ENCODE results near the gene ZNFX1. TPM values are rescaled to one million over a fixed set of nuclear protein-coding genes. Genes with fewer than 3 reads are reported as not detected.

ZNFX1 gene
- polyA plus RNA-seq (2013), result 6.3 TPM in 2 replicates

GRCh38 chr20:49278036-49278817 lies at the start of gene ZNFX1:
Gene ZNFX1 (minus strand): TSS chr20:49278057. CDS start chr20:49275839, 2,218 bp downstream.
- peak within 1 kb of the TSS; percentile 83 for H4K12ac ChIP-seq (ENCODE audit: low read depth, low read length)
- no CpG with 5 or more reads among the region's 80 CpGs for WGBS (ENCODE audit: extremely low coverage, insufficient coverage, insufficient read length)

GRCh38 chr20:49326026-49326425 lies 48.2 kb upstream of the ZNFX1 start:
- no peak overlapping the region for H2BK120ac ChIP-seq (ENCODE audit: insufficient read depth, low read length, poor library complexity)
- H3K79me1 ChIP-seq (ENCODE audit: low read length), result no peaks in the 10 kb centered on the region
- H3K4me3 ChIP-seq (ENCODE audit: low read depth, low read length), result no peak overlapping the region
- no peak overlapping the region for H2BK5ac ChIP-seq (ENCODE audit: low read depth, low read length, poor library complexity)
- DNase-seq, result no peak
- no peaks in the 10 kb centered on the region for H3K9me3 ChIP-seq (ENCODE audit: insufficient read depth, low read depth, low read length)
- no peak overlapping the region for H3K23ac ChIP-seq (ENCODE audit: low read length)
- H3K79me2 ChIP-seq (ENCODE audit: control insufficient read depth, insufficient read depth, low read length, poor library complexity), result no peaks in the 10 kb centered on the region
- no peak overlapping the region for H4K8ac ChIP-seq (ENCODE audit: low read depth, low read length)
- no peak overlapping the region for H2BK12ac ChIP-seq (ENCODE audit: low read length)
- H3K4me2 ChIP-seq (ENCODE audit: low read length), result no peak overlapping the region
- no peak overlapping the region for H3K4ac ChIP-seq (ENCODE audit: low read depth, low read length)
- H3K27me3 ChIP-seq (ENCODE audit: insufficient read depth, low read length), result no peaks in the 10 kb centered on the region
- no peak overlapping the region for H2AK5ac ChIP-seq (ENCODE audit: low read length)
- H3K14ac ChIP-seq (ENCODE audit: low read length), result no peak overlapping the region
- no peak overlapping the region for H4K12ac ChIP-seq (ENCODE audit: low read depth, low read length)
- no peak overlapping the region for H3K9ac ChIP-seq (ENCODE audit: low read length)
- no peaks in the 10 kb centered on the region for H3K36me3 ChIP-seq (ENCODE audit: control insufficient read depth in 1 of 2, insufficient read depth in 2 of 2, low read length in 2 of 2)
- H3K18ac ChIP-seq (ENCODE audit: low read length), result no peak overlapping the region
- no CpG with 5 or more reads among the region's 10 CpGs for WGBS (ENCODE audit: extremely low coverage, insufficient coverage, insufficient read length)
- no peaks in the 10 kb centered on the region for H3K4me1 ChIP-seq (ENCODE audit: control insufficient read depth in 1 of 2, insufficient read depth in 2 of 2, low read length in 2 of 2)
- H2AFZ ChIP-seq (ENCODE audit: insufficient read depth, low read length, poor library complexity), result no peak overlapping the region
- H4K91ac ChIP-seq (ENCODE audit: low read depth, low read length), result no peak overlapping the region
- no peak overlapping the region for H3K27ac ChIP-seq (ENCODE audit: low read depth, low read length)

More at GRCh38 chr20:49278036-49278817, at the start of gene ZNFX1:
- Histone ChIP-seq H2AFZ (ENCODE audit: insufficient read depth, low read length, poor library complexity) (peak within 1 kb of the TSS; percentile 51), H3K79me1 (ENCODE audit: low read length) (peaks cover 15% of the 10 kb centered on the region), H3K9me3 (ENCODE audit: insufficient read depth, low read depth, low read length) (peaks cover 9% of the 10 kb centered on the region), H3K79me2 (ENCODE audit: control insufficient read depth, insufficient read depth, low read length, poor library complexity) (peaks cover 30% of the 10 kb centered on the region), H3K27me3 (ENCODE audit: insufficient read depth, low read length) (no peaks in the 10 kb centered on the region), H4K91ac (ENCODE audit: low read depth, low read length) (peak within 1 kb of the TSS; percentile 90), H3K4me2 (ENCODE audit: low read length) (peak within 1 kb of the TSS; percentile 72), H2BK12ac (ENCODE audit: low read length) (peak within 1 kb of the TSS; percentile 38), H3K18ac (ENCODE audit: low read length) (peak within 1 kb of the TSS; percentile 77), H2AK5ac (ENCODE audit: low read length) (peak within 1 kb of the TSS; percentile 92), H3K14ac (ENCODE audit: low read length) (peak within 1 kb of the TSS; percentile 88), H3K9ac (ENCODE audit: low read length) (peak within 1 kb of the TSS; percentile 100), H3K36me3 (ENCODE audit: control insufficient read depth in 1 of 2, insufficient read depth in 2 of 2, low read length in 2 of 2) (peaks cover 23 to 38% of the 10 kb centered on the region in 2 experiments), H2BK5ac (ENCODE audit: low read depth, low read length, poor library complexity) (peak within 1 kb of the TSS; percentile 92), H3K27ac (ENCODE audit: low read depth, low read length) (peak within 1 kb of the TSS; percentile 94), H3K23ac (ENCODE audit: low read length) (no peak within 1 kb of the TSS), H2BK120ac (ENCODE audit: insufficient read depth, low read length, poor library complexity) (peak within 1 kb of the TSS; percentile 92), H3K4me3 (ENCODE audit: low read depth, low read length) (peak within 1 kb of the TSS; percentile 98), H3K4ac (ENCODE audit: low read depth, low read length) (peak within 1 kb of the TSS; percentile 96), H3K4me1 (ENCODE audit: control insufficient read depth in 1 of 2, insufficient read depth in 2 of 2, low read length in 2 of 2) (peaks cover 2 to 15% of the 10 kb centered on the region in 2 experiments), H4K8ac (ENCODE audit: low read depth, low read length) (peak within 1 kb of the TSS; percentile 90)
- peak; percentile 99 to 100 for DNase-seq

GRCh38 chr20:49324306-49324705 lies 46.4 kb upstream of the ZNFX1 start:
- H3K4ac ChIP-seq (ENCODE audit: low read depth, low read length), result no peak overlapping the region
- H2AFZ ChIP-seq (ENCODE audit: insufficient read depth, low read length, poor library complexity), result no peak overlapping the region
- no peaks in the 10 kb centered on the region for H3K36me3 ChIP-seq (ENCODE audit: control insufficient read depth in 1 of 2, insufficient read depth in 2 of 2, low read length in 2 of 2)
- H4K12ac ChIP-seq (ENCODE audit: low read depth, low read length), result no peak overlapping the region
- H3K27me3 ChIP-seq (ENCODE audit: insufficient read depth, low read length), result peaks cover 7% of the 10 kb centered on the region
- no peak overlapping the region for H2BK12ac ChIP-seq (ENCODE audit: low read length)
- no peak for DNase-seq
- no peak overlapping the region for H3K23ac ChIP-seq (ENCODE audit: low read length)
- no peak overlapping the region for H3K18ac ChIP-seq (ENCODE audit: low read length)
- H2BK5ac ChIP-seq (ENCODE audit: low read depth, low read length, poor library complexity), result no peak overlapping the region
- H3K4me1 ChIP-seq (ENCODE audit: control insufficient read depth in 1 of 2, insufficient read depth in 2 of 2, low read length in 2 of 2), result no peaks in the 10 kb centered on the region
- no peak overlapping the region for H3K27ac ChIP-seq (ENCODE audit: low read depth, low read length)
- H4K8ac ChIP-seq (ENCODE audit: low read depth, low read length), result no peak overlapping the region
- H2AK5ac ChIP-seq (ENCODE audit: low read length), result no peak overlapping the region
- H3K79me1 ChIP-seq (ENCODE audit: low read length), result no peaks in the 10 kb centered on the region
- H3K79me2 ChIP-seq (ENCODE audit: control insufficient read depth, insufficient read depth, low read length, poor library complexity), result no peaks in the 10 kb centered on the region
- no peaks in the 10 kb centered on the region for H3K9me3 ChIP-seq (ENCODE audit: insufficient read depth, low read depth, low read length)
- no peak overlapping the region for H3K4me2 ChIP-seq (ENCODE audit: low read length)
- no CpG with 5 or more reads among the region's 5 CpGs for WGBS (ENCODE audit: extremely low coverage, insufficient coverage, insufficient read length)
- no peak overlapping the region for H3K14ac ChIP-seq (ENCODE audit: low read length)
- no peak overlapping the region for H2BK120ac ChIP-seq (ENCODE audit: insufficient read depth, low read length, poor library complexity)
- no peak overlapping the region for H3K9ac ChIP-seq (ENCODE audit: low read length)
- no peak overlapping the region for H3K4me3 ChIP-seq (ENCODE audit: low read depth, low read length)
- no peak overlapping the region for H4K91ac ChIP-seq (ENCODE audit: low read depth, low read length)

GRCh38 chr20:49323622-49324238 lies 45.9 kb upstream of the ZNFX1 start:
- H3K23ac ChIP-seq (ENCODE audit: low read length), result no peak overlapping the region
- H3K4me1 ChIP-seq (ENCODE audit: control insufficient read depth in 1 of 2, insufficient read depth in 2 of 2, low read length in 2 of 2), result peaks cover 0 to 1% of the 10 kb centered on the region in 2 experiments
- no peak overlapping the region for H3K4ac ChIP-seq (ENCODE audit: low read depth, low read length)
- H3K79me2 ChIP-seq (ENCODE audit: control insufficient read depth, insufficient read depth, low read length, poor library complexity), result no peaks in the 10 kb centered on the region
- no peak overlapping the region for H3K9ac ChIP-seq (ENCODE audit: low read length)
- no peak overlapping the region for H2BK12ac ChIP-seq (ENCODE audit: low read length)
- no peak overlapping the region for H2AK5ac ChIP-seq (ENCODE audit: low read length)
- H2AFZ ChIP-seq (ENCODE audit: insufficient read depth, low read length, poor library complexity), result no peak overlapping the region
- no peak overlapping the region for H4K8ac ChIP-seq (ENCODE audit: low read depth, low read length)
- H3K14ac ChIP-seq (ENCODE audit: low read length), result no peak overlapping the region
- no peak overlapping the region for H3K18ac ChIP-seq (ENCODE audit: low read length)
- H3K36me3 ChIP-seq (ENCODE audit: control insufficient read depth in 1 of 2, insufficient read depth in 2 of 2, low read length in 2 of 2), result no peaks in the 10 kb centered on the region
- H2BK120ac ChIP-seq (ENCODE audit: insufficient read depth, low read length, poor library complexity), result no peak overlapping the region
- H3K4me2 ChIP-seq (ENCODE audit: low read length), result no peak overlapping the region
- peak in 1 of 2 donors; percentile 38 for DNase-seq
- H3K27ac ChIP-seq (ENCODE audit: low read depth, low read length), result no peak overlapping the region
- H2BK5ac ChIP-seq (ENCODE audit: low read depth, low read length, poor library complexity), result no peak overlapping the region
- no peak overlapping the region for H3K4me3 ChIP-seq (ENCODE audit: low read depth, low read length)
- no peaks in the 10 kb centered on the region for H3K9me3 ChIP-seq (ENCODE audit: insufficient read depth, low read depth, low read length)
- H4K12ac ChIP-seq (ENCODE audit: low read depth, low read length), result no peak overlapping the region
- H4K91ac ChIP-seq (ENCODE audit: low read depth, low read length), result no peak overlapping the region
- no CpG with 5 or more reads among the region's 9 CpGs for WGBS (ENCODE audit: extremely low coverage, insufficient coverage, insufficient read length)
- no peaks in the 10 kb centered on the region for H3K79me1 ChIP-seq (ENCODE audit: low read length)
- H3K27me3 ChIP-seq (ENCODE audit: insufficient read depth, low read length), result peaks cover 11% of the 10 kb centered on the region

Data from trophoblast cell (in vitro differentiated cells and primary cell).